Panc1 (cell line): ENCODE data around the gene DNAJC18. TPM values are rescaled to one million over a fixed set of nuclear protein-coding genes. Genes with fewer than 3 reads are reported as not detected.

Source experiments
- total RNA-seq: library from RNA; stranded (reverse); gene quantifications from one replicate; pipeline ENCODE4 v1.2.1, GENCODE V29; 2021; ENCODE audit not compliant: unreplicated experiment

DNAJC18 gene
- total RNA-seq, 1 experiment from 2014 or later = 8.8 TPM

Other genes with a start within 250 kb of the DNAJC18 start
- gene SIL1, start 241.2 kb downstream of the DNAJC18 start, total RNA-seq = 35.4 TPM
- gene MATR3, start 145.8 kb downstream of the DNAJC18 start, total RNA-seq = 194 TPM
- gene PAIP2, start 97.7 kb downstream of the DNAJC18 start, total RNA-seq = 79.4 TPM
- gene SLC23A1, start 56.2 kb downstream of the DNAJC18 start, total RNA-seq = not detected
- 0.49 TPM for gene MZB1, start 49.6 kb downstream of the DNAJC18 start, total RNA-seq
- gene PROB1, start 44.4 kb downstream of the DNAJC18 start, total RNA-seq = 2.3 TPM
- 5.5 TPM for gene SPATA24, start 35.4 kb downstream of the DNAJC18 start, total RNA-seq
- not detected for gene ECSCR, start 23.2 kb upstream of the DNAJC18 start, total RNA-seq
- gene SMIM33, start 31.5 kb upstream of the DNAJC18 start, total RNA-seq = not detected
- 22.8 TPM for gene STING1, start 43.2 kb upstream of the DNAJC18 start, total RNA-seq
- gene UBE2D2, start 121.8 kb upstream of the DNAJC18 start, total RNA-seq = 222 TPM
- 85.0 TPM for gene CXXC5, start 208.8 kb upstream of the DNAJC18 start, total RNA-seq